ENCODE data around the gene TK1. TPM values are rescaled to one million over a fixed set of nuclear protein-coding genes. Genes with fewer than 3 reads are reported as not detected.

The TK1 gene
- total and polyA plus RNA-seq, 11 donors: 0.29 to 21.7 (median 1.2) TPM

GRCh38 chr17:78223765-78224164 lies 36.9 kb upstream of the TK1 start:
- H3K27ac ChIP-seq: peak overlapping the region in 6 of 12 donors; percentile 13 to 62 (median 56)
- TF ChIP-seq POLR2A (IDR thresholded peaks at IDR 0.05) (no peak), CTCF (IDR thresholded peaks at IDR 0.05) (no peak)
- H3K36me3 ChIP-seq: peaks cover 0 to 5% (median 0%) of the 10 kb centered on the region in 9 donors
- ATAC-seq (no peak), DNase-seq (no peak)
- intact Hi-C loops (cut with DNase I): no loop called here
- H3K4me1 ChIP-seq: peaks cover 0 to 11% (median 2%) of the 10 kb centered on the region in 12 donors
- no peaks in the 10 kb centered on the region for H3K27me3 ChIP-seq
- no peak overlapping the region for H3K4me3 ChIP-seq
- 77 to 85% (median 81%) methylated on average over 3 of the region's 3 CpGs for WGBS, 4 donors
- H3K9me3 ChIP-seq: no peaks in the 10 kb centered on the region

- Histone ChIP-seq H3K27ac (peak overlapping the region in 8 of 12 donors; percentile 13 to 62 (median 51)), H3K9me3 (no peaks in the 10 kb centered on the region), H3K4me3 (no peak overlapping the region), H3K27me3 (no peaks in the 10 kb centered on the region), H3K36me3 (peaks cover 0 to 5% (median 0%) of the 10 kb centered on the region in 9 donors), H3K4me1 (peaks cover 0 to 11% (median 2%) of the 10 kb centered on the region in 12 donors)
- ATAC-seq (peak in 2 of 4 donors; percentile 22 to 42), DNase-seq (no peak)
- 59 to 75% (median 69%) methylated on average over 4 of the region's 4 CpGs for WGBS, 4 donors
- TF ChIP-seq POLR2A (IDR thresholded peaks at IDR 0.05) (no peak), CTCF (IDR thresholded peaks at IDR 0.05) (no peak)
- intact Hi-C loops (cut with DNase I): no loop called here
Measured at GRCh38 chr17:78223061-78223460, 36.2 kb upstream of the TK1 start.

- Histone ChIP-seq H3K36me3 (peaks cover 0 to 4% (median 0%) of the 10 kb centered on the region in 9 donors), H3K9me3 (no peaks in the 10 kb centered on the region), H3K27me3 (no peaks in the 10 kb centered on the region), H3K27ac (no peak overlapping the region), H3K4me1 (peaks cover 0 to 12% (median under 1%) of the 10 kb centered on the region in 12 donors), H3K4me3 (no peak overlapping the region)
- no peak for DNase-seq
- intact Hi-C loops (cut with DNase I): loop anchor here in 1 of 10 donors (10.0 kb wide), 1 partner anchor 65 kb away; no protein-coding TSS in a partner anchor
- no peak for ATAC-seq
- TF ChIP-seq CTCF (IDR thresholded peaks at IDR 0.05) (no peak), POLR2A (IDR thresholded peaks at IDR 0.05) (no peak)
- 88 to 92% (median 90%) methylated on average over 11 of the region's 11 CpGs for WGBS, 4 donors
Measured at GRCh38 chr17:78219396-78220150, 32.7 kb upstream of the TK1 start.

- Histone ChIP-seq H3K27me3 (no peaks in the 10 kb centered on the region), H3K36me3 (no peaks in the 10 kb centered on the region), H3K4me1 (peaks cover 0 to 12% (median 5%) of the 10 kb centered on the region in 12 donors), H3K27ac (no peak overlapping the region), H3K4me3 (peak overlapping the region in 6 of 12 donors; percentile 34 to 70 (median 52)), H3K9me3 (no peaks in the 10 kb centered on the region)
- TF ChIP-seq POLR2A (IDR thresholded peaks at IDR 0.05) (no peak), CTCF (IDR thresholded peaks at IDR 0.05) (no peak)
- no peak for DNase-seq
- WGBS, 4 donors: 12 to 19% (median 15%) methylated on average over 5 of the region's 5 CpGs
- intact Hi-C loops (cut with DNase I): loop anchor here in 1 of 10 donors (10.0 kb wide), 1 partner anchor 60 kb away; no protein-coding TSS in a partner anchor
- no peak for ATAC-seq
Measured at GRCh38 chr17:78214706-78215061, 27.8 kb upstream of the TK1 start.

Data from heart left ventricle (tissue), 16 donors.